GM13976 (cell line): Measurements from ENCODE around the gene SCLT1.

Source experiments
- DNase-seq: peaks from one replicate; pipeline ENCODE4 v3.0.0; 2012; ENCODE audit warnings: low spot score
- in situ Hi-C: fragments of 300-500 bp; cut with MboI; formaldehyde crosslinking; loops from one replicate; pipeline ENCODE4 v1.12.0; 2022; ENCODE audit warnings: low sequenced_read_pairs, mixed read lengths, inconsistent platforms; ENCODE audit not compliant: unreplicated experiment
- TF ChIP-seq, protein P1 (sequence below): IDR thresholded peaks from 2 replicates; pipeline ENCODE4 v1.5.1; 2012; ENCODE audit warnings: borderline replicate concordance, mild to moderate bottlenecking; ENCODE audit not compliant: insufficient read depth; ENCODE audit errors: extremely low read depth, missing control alignments, control extremely low read depth

SCLT1 gene

DNA sequence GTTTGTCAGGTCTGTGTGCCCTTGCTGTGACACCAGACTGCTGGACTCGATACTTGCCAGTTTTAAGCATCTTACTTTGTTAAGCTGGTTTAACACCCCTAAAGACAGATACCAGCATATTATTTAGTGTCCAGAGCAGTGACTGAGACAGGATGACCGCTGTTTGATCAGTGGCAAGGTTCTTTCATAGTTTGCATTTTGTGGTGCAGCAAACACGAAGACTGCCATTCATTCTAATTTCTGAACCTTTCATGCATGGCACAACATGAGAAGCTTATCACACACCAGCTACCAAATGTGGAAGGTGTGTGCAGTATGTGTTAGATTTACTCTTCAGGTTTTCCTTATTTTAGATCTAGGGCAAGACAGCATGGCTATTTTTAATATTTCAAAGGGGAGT is 255.7 kb downstream of the SCLT1 start:
- DNase-seq: no peak
- TF ChIP-seq, protein P1, sequence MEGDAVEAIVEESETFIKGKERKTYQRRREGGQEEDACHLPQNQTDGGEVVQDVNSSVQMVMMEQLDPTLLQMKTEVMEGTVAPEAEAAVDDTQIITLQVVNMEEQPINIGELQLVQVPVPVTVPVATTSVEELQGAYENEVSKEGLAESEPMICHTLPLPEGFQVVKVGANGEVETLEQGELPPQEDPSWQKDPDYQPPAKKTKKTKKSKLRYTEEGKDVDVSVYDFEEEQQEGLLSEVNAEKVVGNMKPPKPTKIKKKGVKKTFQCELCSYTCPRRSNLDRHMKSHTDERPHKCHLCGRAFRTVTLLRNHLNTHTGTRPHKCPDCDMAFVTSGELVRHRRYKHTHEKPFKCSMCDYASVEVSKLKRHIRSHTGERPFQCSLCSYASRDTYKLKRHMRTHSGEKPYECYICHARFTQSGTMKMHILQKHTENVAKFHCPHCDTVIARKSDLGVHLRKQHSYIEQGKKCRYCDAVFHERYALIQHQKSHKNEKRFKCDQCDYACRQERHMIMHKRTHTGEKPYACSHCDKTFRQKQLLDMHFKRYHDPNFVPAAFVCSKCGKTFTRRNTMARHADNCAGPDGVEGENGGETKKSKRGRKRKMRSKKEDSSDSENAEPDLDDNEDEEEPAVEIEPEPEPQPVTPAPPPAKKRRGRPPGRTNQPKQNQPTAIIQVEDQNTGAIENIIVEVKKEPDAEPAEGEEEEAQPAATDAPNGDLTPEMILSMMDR: no peak
- in situ Hi-C loops: no loop called here

DNA sequence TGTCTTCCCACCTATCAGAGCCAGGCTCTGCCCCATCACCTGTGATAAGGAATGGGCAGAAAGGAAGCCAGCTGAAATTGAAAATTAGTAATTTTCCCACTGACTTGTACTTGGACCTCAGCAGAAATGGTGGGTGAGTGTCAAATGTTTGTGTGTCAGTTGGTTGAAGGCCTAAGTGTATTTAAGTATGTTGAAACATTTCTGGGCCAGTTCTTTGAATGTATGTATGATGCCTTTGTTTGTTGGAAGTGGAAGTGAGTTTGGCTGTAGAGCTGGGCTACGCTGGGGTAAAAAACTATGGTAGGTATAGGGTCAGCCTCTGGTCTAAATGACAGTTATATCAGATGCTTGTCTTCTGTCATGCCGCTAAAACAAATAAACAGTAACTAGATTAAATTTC is 256.1 kb downstream of the SCLT1 start:
- DNase-seq: no peak
- TF ChIP-seq, protein P1: no peak
- in situ Hi-C loops: no loop called here

- DNase-seq: no peak
- in situ Hi-C loops: no loop called here
- TF ChIP-seq, protein P1: no peak
These were observed 257.7 kb downstream of the SCLT1 start for GRCh38 chr4:128835498-128836222.
